HepG2 (cell line): ENCODE results near the gene NLRX1. TPM values are rescaled to one million over a fixed set of nuclear protein-coding genes. Genes with fewer than 3 reads are reported as not detected.

Experiments
- BORCS8-MEF2B ChIP-seq: sonication (generic); formaldehyde crosslinking; IDR thresholded peaks from 2 replicates; pipeline ENCODE4 v1.8.0; 2022; ENCODE audit warnings: mild to moderate bottlenecking, missing genetic modification reagents
- HOXD1 ChIP-seq: sonication (generic); formaldehyde crosslinking; IDR thresholded peaks from 2 replicates; pipeline ENCODE4 v1.5.0; 2020; ENCODE audit warnings: missing genetic modification reagents
- NCOA2 ChIP-seq: sonication (generic); formaldehyde crosslinking; IDR thresholded peaks from 2 replicates; pipeline ENCODE4 v1.8.0; 2022; ENCODE audit warnings: inconsistent platforms
- NONO ChIP-seq, 2 experiments: fragments of 450-650 bp in 1 of 2; sonication (generic) in 1 of 2; formaldehyde crosslinking in 1 of 2; IDR thresholded peaks in 1 of 2; conservative IDR thresholded peaks in 1 of 2; 2 replicates each; pipeline versions ENCODE4 v1.6.1 to v1.8.0; 2017 to 2022; ENCODE audit warnings: mild to moderate bottlenecking in 1 of 2, missing genetic modification reagents in 1 of 2, moderate library complexity in 1 of 2
- NPAS2 ChIP-seq: sonication (generic); formaldehyde crosslinking; IDR thresholded peaks from 2 replicates; pipeline ENCODE4 v1.8.0; 2022; ENCODE audit warnings: mild to moderate bottlenecking, missing genetic modification reagents, borderline replicate concordance
- SRY ChIP-seq: sonication (generic); formaldehyde crosslinking; IDR thresholded peaks from 2 replicates; pipeline ENCODE4 v1.8.0; 2022; ENCODE audit warnings: mild to moderate bottlenecking, missing genetic modification reagents
- XRCC5 ChIP-seq: fragments of 200-400 bp; formaldehyde crosslinking; optimal IDR thresholded peaks from 2 replicates; pipeline ENCODE3; 2017; ENCODE audit warnings: mild to moderate bottlenecking, low read length
- ZKSCAN8 ChIP-seq: IDR thresholded peaks from 2 replicates; pipeline ENCODE4 v1.6.1; 2016; ENCODE audit warnings: borderline replicate concordance, missing genetic modification reagents, missing compliant biosample characterization
- ZNF33A ChIP-seq: sonication (generic); formaldehyde crosslinking; IDR thresholded peaks from 2 replicates; pipeline ENCODE4 v1.5.1; 2020; ENCODE audit warnings: missing genetic modification reagents, mild to moderate bottlenecking, moderate library complexity, borderline replicate concordance
- ZSCAN21 ChIP-seq: sonication (generic); formaldehyde crosslinking; IDR thresholded peaks from 2 replicates; pipeline ENCODE4 v1.8.0; 2022; ENCODE audit warnings: mild to moderate bottlenecking, missing genetic modification reagents, moderate library complexity, borderline replicate concordance
- polyA plus RNA-seq, 8 experiments: library from polyadenylated mRNA; depleted of rRNA in 3 of 8; stranded (reverse) in 7 of 8; unstranded in 1 of 8; fragments of >200 nt; fragmentation: Illumina TruSeq in 4 of 8; extraction: Trizol in 4 of 8; gene quantifications; 2 replicates each; pipeline versions ENCODE4 v1.2.1 to v1.2.3, GENCODE V29; 2011 to 2016; ENCODE audit warnings: low read depth in 4 of 8, missing spikeins in 1 of 8, mixed read lengths in 1 of 8; ENCODE audit not compliant: insufficient read depth in 1 of 8
- total RNA-seq, 5 experiments: library from RNA; depleted of rRNA; stranded (reverse); fragments of >200 nt; fragmentation: Illumina TruSeq; extraction: Trizol; gene quantifications; 2 replicates each; pipeline ENCODE4 v1.2.3, GENCODE V29; 2016; ENCODE audit warnings: low read depth in 1 of 5
- TF ChIP-seq, protein P1 (sequence below): sonication (generic); formaldehyde crosslinking; IDR thresholded peaks from 2 replicates; pipeline ENCODE4 v1.4.0; 2020; ENCODE audit warnings: mild to moderate bottlenecking, missing genetic modification reagents

The NLRX1 gene
- total and polyA plus RNA-seq, 2 of the 13 experiments (the other 11 are each of a cell fraction or from before 2014, with no cell fraction given) = 8.7 to 11.0 TPM

DNA sequence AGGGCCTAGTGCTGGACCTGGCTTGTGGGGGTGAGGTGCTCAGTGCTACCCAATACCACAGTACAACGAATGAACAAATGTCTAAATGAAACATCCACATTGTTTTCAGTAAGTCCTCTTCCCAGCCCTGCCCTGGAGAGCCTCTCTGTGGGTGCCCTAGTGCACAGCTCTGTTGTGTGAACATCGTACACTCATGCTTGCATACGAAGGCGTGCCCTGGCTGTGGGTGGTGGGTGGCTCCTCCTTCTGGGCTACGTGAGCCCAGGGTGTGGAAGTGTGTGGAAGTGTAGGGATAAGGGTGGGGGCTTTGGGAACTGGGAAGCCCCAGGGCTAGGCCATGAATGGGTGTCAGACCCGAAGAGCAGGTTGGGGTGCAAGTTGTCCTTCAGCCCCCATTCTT is 592 bp upstream of the NLRX1 start (continued):
- TF ChIP-seq XRCC5 = no peak
- TF ChIP-seq BORCS8-MEF2B (CRISPR knock-in tag) = no peak
- no peak for TF ChIP-seq NCOA2 (CRISPR knock-in tag)
- no peak for TF ChIP-seq NONO (IDR thresholded peaks at IDR 0.05)
- no peak for TF ChIP-seq NONO (CRISPR knock-in tag; conservative IDR thresholded peaks at IDR 0.05)
- no peak for TF ChIP-seq NPAS2 (CRISPR knock-in tag)
- TF ChIP-seq HOXD1 (CRISPR knock-in tag) = no peak
- TF ChIP-seq, protein P1, sequence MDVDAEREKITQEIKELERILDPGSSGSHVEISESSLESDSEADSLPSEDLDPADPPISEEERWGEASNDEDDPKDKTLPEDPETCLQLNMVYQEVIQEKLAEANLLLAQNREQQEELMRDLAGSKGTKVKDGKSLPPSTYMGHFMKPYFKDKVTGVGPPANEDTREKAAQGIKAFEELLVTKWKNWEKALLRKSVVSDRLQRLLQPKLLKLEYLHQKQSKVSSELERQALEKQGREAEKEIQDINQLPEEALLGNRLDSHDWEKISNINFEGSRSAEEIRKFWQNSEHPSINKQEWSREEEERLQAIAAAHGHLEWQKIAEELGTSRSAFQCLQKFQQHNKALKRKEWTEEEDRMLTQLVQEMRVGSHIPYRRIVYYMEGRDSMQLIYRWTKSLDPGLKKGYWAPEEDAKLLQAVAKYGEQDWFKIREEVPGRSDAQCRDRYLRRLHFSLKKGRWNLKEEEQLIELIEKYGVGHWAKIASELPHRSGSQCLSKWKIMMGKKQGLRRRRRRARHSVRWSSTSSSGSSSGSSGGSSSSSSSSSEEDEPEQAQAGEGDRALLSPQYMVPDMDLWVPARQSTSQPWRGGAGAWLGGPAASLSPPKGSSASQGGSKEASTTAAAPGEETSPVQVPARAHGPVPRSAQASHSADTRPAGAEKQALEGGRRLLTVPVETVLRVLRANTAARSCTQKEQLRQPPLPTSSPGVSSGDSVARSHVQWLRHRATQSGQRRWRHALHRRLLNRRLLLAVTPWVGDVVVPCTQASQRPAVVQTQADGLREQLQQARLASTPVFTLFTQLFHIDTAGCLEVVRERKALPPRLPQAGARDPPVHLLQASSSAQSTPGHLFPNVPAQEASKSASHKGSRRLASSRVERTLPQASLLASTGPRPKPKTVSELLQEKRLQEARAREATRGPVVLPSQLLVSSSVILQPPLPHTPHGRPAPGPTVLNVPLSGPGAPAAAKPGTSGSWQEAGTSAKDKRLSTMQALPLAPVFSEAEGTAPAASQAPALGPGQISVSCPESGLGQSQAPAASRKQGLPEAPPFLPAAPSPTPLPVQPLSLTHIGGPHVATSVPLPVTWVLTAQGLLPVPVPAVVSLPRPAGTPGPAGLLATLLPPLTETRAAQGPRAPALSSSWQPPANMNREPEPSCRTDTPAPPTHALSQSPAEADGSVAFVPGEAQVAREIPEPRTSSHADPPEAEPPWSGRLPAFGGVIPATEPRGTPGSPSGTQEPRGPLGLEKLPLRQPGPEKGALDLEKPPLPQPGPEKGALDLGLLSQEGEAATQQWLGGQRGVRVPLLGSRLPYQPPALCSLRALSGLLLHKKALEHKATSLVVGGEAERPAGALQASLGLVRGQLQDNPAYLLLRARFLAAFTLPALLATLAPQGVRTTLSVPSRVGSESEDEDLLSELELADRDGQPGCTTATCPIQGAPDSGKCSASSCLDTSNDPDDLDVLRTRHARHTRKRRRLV = 0 out of 2 replicates have a peak, but pooled peaks have one; percentile 11
- no peak for TF ChIP-seq ZKSCAN8 (CRISPR knock-in tag)
- TF ChIP-seq SRY (CRISPR knock-in tag) = no peak
- 0 out of 2 replicates have a peak, but pooled peaks have one; percentile 17 for TF ChIP-seq ZSCAN21 (CRISPR knock-in tag)
- no peak for TF ChIP-seq ZNF33A (CRISPR knock-in tag)
